Spleen (tissue), 11 donors: ENCODE measurements around the gene PYROXD2. TPM values are rescaled to one million over a fixed set of nuclear protein-coding genes. Genes with fewer than 3 reads are reported as not detected.
A peak's percentile ranks its signal among the peaks of the same experiment; 100 is the strongest.

Experiments used
- DNase-seq: peaks from one replicate; pipeline ENCODE4 v3.0.0-alpha.2; 2020
- H3K27ac ChIP-seq, 8 donors: fragments of 200-600 bp; sonication (generic) in 7 of 8; 1 replicate in 4 of 8; 2 replicates in 4 of 8; pipeline versions ENCODE4 v1.5.0 to v1.8.0; 2016 to 2021; ENCODE audit warnings: inconsistent platforms in 4 of 8, mild to moderate bottlenecking in 4 of 8, moderate library complexity in 1 of 8
- H3K27me3 ChIP-seq, 7 donors: fragments of 200-600 bp; sonication (generic) in 6 of 7; replicated peaks in 1 of 7; 1 replicate in 4 of 7; 2 replicates in 3 of 7; pipeline versions ENCODE4 v1.5.0 to v1.8.0; 2016 to 2021; ENCODE audit warnings: inconsistent platforms in 3 of 7, mild to moderate bottlenecking in 1 of 7
- H3K36me3 ChIP-seq, 6 donors: fragments of 200-600 bp; sonication (generic) in 5 of 6; 1 replicate in 4 of 6; 2 replicates in 2 of 6; pipeline versions ENCODE4 v1.5.0 to v1.8.0; 2016 to 2021; ENCODE audit warnings: inconsistent platforms in 2 of 6
- H3K4me1 ChIP-seq, 6 donors: fragments of 200-600 bp; sonication (generic) in 5 of 6; 1 replicate in 3 of 6; 2 replicates in 3 of 6; pipeline versions ENCODE4 v1.5.0 to v1.8.0; 2016 to 2021; ENCODE audit warnings: inconsistent platforms in 3 of 6
- H3K4me3 ChIP-seq, 8 donors: fragments of 200-600 bp; sonication (generic) in 7 of 8; 1 replicate in 4 of 8; 2 replicates in 4 of 8; pipeline versions ENCODE4 v1.5.0 to v1.8.0; 2016 to 2021; ENCODE audit warnings: inconsistent platforms in 4 of 8, mild to moderate bottlenecking in 4 of 8, moderate library complexity in 2 of 8
- H3K9me3 ChIP-seq, 8 donors: fragments of 200-600 bp; sonication (generic) in 7 of 8; 1 replicate in 4 of 8; 2 replicates in 4 of 8; pipeline versions ENCODE4 v1.5.0 to v1.8.0; 2016 to 2021; ENCODE audit warnings: inconsistent platforms in 4 of 8
- POLR2A ChIP-seq, 3 donors: fragments of 450-650 bp; IDR thresholded peaks; one replicate each; pipeline ENCODE4 v1.5.1; 2017; ENCODE audit warnings: antibody characterized with exemption in 3 of 3, mild to moderate bottlenecking in 1 of 3
- POLR2AphosphoS5 ChIP-seq, 3 donors: sonication (generic); formaldehyde crosslinking; IDR thresholded peaks; one replicate each; pipeline ENCODE4 v1.5.1; 2017; ENCODE audit warnings: antibody characterized with exemption in 3 of 3
- WGBS, 5 donors: extraction: QIAGEN DNeasy Blood & Tissue Kit in 3 of 5; methylation state at CpG; one replicate each; pipeline versions ENCODE4 v1.1.5 to v1.1.7; 2013 to 2018; 5-methylcytosine and 5-hydroxymethylcytosine counted together
- intact Hi-C: fragments of 100-400 bp; cut with DNase I; formaldehyde crosslinking; loops from one replicate; pipeline ENCODE4 v1.15.0; 2023; ENCODE audit warnings: low total_unique reads
- polyA plus RNA-seq, 3 donors: library from polyadenylated mRNA; stranded (reverse); fragments of 200-250 nt; gene quantifications; one replicate each; pipeline ENCODE4 v1.2.1, GENCODE V29; 2013
- total RNA-seq, 7 donors: library from RNA; depleted of rRNA in 3 of 7; stranded (reverse); fragments of >200 nt in 3 of 7; fragmentation: NEBNext Ultra II Directional in 4 of 7; extraction: Animal tissue kit (Norgen Biotek cat#: 25700) in 4 of 7; gene quantifications; one replicate each; pipeline versions ENCODE4 v1.1.0 to v1.2.1, GENCODE V29; 2016 to 2021
- TF ChIP-seq, protein P1 (sequence below), 11 experiments: fragments of 200-600 bp in 7 of 11; fragments of 450-650 bp in 4 of 11; sonication (generic) in 4 of 11; IDR thresholded peaks in 8 of 11; conservative IDR thresholded peaks in 3 of 11; 1 replicate in 7 of 11; 2 replicates in 4 of 11; pipeline versions ENCODE4 v1.4.0 to v1.8.0; 2016 to 2021; ENCODE audit warnings: antibody characterized with exemption in 11 of 11, inconsistent platforms in 4 of 11, mild to moderate bottlenecking in 1 of 11
- donor health status: healthy with polysubstance abuse.
- donor health status: DM: no; HTN: no; CAD: no; lungs with moderate emphysema.
- donor health status: DM: no; HTN: no; CAD: no.
- donor health status: Bipolar disorder and iron deficiency.
- donor health status: healthy.
- donor health status: DM: no; HTN: no; CAD: no.
- donor health status: DM: yes; HTN: yes; CAD: no.

PYROXD2 gene
- total and polyA plus RNA-seq, 10 donors: 4.7 to 26.0 (median 11.6) TPM

DNA sequence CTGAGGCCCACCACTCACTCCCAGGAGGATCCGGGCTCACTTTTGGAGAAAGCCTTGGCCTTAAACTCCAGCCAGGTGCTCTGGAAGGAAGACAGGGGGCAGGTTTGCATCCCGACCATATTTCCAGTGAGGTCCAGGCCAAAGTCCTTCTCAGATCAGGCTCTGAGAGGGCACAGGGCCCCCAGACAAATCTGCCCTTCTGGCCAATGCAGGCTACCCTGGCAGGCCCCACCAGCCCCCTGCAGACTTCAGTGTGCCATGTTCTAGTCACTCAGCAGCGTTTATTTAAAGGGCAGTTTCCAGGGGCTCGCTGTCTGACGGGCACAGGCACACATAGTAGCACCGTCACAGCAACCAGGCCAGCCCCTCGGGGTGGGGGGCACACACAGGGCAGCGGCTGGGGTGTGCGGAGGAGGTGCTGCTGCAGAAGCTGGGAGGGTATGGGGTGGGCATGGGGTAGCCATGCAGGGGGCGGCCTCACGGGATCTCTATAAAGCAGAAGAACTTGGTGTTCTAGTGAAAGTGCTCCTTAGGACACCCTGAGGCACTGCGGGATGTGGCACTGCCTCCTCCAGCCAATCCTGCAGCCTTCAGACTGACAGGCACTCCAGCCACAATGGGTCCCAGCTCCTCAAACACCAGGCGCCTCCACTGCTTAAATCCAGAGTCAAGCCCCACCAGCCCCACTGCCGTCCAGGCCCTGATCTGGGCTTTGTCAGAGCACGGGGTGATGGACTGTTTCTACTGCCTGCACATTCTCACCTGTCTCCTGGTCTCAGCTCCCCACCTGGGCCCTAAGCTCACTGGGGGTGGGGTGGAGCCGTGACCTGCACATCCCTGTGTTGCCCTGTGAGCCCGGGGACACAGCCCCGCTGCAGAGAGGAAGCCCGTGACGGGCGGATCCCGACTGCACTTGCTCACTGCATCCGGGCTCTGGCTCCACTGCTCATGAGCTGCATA lies 9.6 kb upstream of the PYROXD2 start:
- no peak overlapping the region for H3K27ac ChIP-seq
- H3K27me3 ChIP-seq: no peaks in the 10 kb centered on the region
- intact Hi-C loops: no loop called here
- H3K4me3 ChIP-seq: no peak overlapping the region
- WGBS, 5 donors: 90 to 97% (median 95%) methylated on average over 21 to 23 of the region's 23 CpGs
- TF ChIP-seq POLR2A (IDR thresholded peaks at IDR 0.05) (no peak), POLR2AphosphoS5 (IDR thresholded peaks at IDR 0.05) (peak in 1 of 3 donors; percentile 36)
- TF ChIP-seq, protein P1, sequence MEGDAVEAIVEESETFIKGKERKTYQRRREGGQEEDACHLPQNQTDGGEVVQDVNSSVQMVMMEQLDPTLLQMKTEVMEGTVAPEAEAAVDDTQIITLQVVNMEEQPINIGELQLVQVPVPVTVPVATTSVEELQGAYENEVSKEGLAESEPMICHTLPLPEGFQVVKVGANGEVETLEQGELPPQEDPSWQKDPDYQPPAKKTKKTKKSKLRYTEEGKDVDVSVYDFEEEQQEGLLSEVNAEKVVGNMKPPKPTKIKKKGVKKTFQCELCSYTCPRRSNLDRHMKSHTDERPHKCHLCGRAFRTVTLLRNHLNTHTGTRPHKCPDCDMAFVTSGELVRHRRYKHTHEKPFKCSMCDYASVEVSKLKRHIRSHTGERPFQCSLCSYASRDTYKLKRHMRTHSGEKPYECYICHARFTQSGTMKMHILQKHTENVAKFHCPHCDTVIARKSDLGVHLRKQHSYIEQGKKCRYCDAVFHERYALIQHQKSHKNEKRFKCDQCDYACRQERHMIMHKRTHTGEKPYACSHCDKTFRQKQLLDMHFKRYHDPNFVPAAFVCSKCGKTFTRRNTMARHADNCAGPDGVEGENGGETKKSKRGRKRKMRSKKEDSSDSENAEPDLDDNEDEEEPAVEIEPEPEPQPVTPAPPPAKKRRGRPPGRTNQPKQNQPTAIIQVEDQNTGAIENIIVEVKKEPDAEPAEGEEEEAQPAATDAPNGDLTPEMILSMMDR (IDR thresholded peaks at IDR 0.05 in 8 of 11, conservative IDR thresholded peaks at IDR 0.05 in 3 of 11): no peak
- no peaks in the 10 kb centered on the region for H3K9me3 ChIP-seq
- peaks cover 5 to 100% (median 85%) of the 10 kb centered on the region in 6 donors for H3K36me3 ChIP-seq
- H3K4me1 ChIP-seq: no peaks in the 10 kb centered on the region
- no peak for DNase-seq

DNA sequence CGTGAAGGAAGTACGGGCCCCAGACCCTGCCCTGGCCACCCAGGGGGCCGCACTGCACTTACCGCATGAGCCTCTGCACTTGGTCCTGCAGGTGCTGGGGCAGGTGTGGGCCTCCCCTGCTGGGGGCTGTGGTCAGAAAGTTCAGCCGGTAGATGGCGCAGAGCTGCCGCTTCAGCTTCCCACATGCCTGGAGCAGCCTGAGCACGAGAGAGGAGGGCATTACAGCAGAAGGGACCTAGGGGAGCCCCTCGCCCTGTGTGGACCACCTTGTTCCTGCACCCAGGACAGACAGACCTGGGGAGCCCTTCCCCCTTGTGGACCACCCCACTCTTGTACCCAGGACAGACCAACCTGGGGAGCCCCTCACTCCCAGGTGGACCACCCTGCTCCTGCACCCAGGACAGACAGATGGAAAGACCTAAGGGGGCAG lies 8.7 kb upstream of the PYROXD2 start:
- no peak for DNase-seq
- intact Hi-C loops: no loop called here

DNA sequence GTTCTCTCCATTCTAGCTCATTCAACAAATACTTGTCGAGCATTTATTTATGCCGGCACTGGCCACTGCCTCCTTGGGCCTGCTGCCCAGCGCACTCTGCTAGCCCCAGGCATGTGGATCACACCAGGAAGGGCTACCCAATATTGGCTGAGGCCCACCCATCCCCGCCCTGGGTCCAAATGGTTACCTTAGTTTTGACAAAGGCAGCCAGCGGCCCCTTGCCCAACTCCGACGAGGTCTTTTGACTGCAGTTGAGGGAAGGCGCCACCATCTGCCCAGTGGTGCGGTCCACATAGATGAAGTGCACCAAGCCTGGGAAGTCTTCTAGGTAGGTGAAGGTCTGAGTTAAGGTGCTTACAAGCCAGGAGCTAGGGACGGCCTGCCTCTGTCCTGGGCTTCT lies 7.2 kb upstream of the PYROXD2 start:
- Histone ChIP-seq H3K4me1 (no peaks in the 10 kb centered on the region), H3K4me3 (no peak overlapping the region), H3K9me3 (no peaks in the 10 kb centered on the region), H3K27me3 (no peaks in the 10 kb centered on the region), H3K27ac (no peak overlapping the region), H3K36me3 (peaks cover 0 to 100% (median 85%) of the 10 kb centered on the region in 6 donors)
- TF ChIP-seq, protein P1 (IDR thresholded peaks at IDR 0.05 in 8 of 11, conservative IDR thresholded peaks at IDR 0.05 in 3 of 11): no peak
- no peak for TF ChIP-seq POLR2A (IDR thresholded peaks at IDR 0.05)
- TF ChIP-seq POLR2AphosphoS5 (IDR thresholded peaks at IDR 0.05): no peak
- DNase-seq: no peak
- WGBS, 5 donors: 91 to 97% (median 96%) methylated on average over 9 to 10 of the region's 10 CpGs
- intact Hi-C loops: no loop called here

More for the DNA sequence above, 8.7 kb upstream of the PYROXD2 start:
- no peak overlapping the region for H3K4me3 ChIP-seq
- no peaks in the 10 kb centered on the region for H3K4me1 ChIP-seq
- H3K27me3 ChIP-seq: no peaks in the 10 kb centered on the region
- no peak for TF ChIP-seq POLR2A (IDR thresholded peaks at IDR 0.05)
- peak in 1 of 3 donors; percentile 63 for TF ChIP-seq POLR2AphosphoS5 (IDR thresholded peaks at IDR 0.05)
- 86 to 93% (median 91%) methylated on average over 6 to 9 of the region's 9 CpGs for WGBS, 5 donors
- no peaks in the 10 kb centered on the region for H3K9me3 ChIP-seq
- H3K27ac ChIP-seq: no peak overlapping the region
- peaks cover 0 to 100% (median 85%) of the 10 kb centered on the region in 6 donors for H3K36me3 ChIP-seq

DNA sequence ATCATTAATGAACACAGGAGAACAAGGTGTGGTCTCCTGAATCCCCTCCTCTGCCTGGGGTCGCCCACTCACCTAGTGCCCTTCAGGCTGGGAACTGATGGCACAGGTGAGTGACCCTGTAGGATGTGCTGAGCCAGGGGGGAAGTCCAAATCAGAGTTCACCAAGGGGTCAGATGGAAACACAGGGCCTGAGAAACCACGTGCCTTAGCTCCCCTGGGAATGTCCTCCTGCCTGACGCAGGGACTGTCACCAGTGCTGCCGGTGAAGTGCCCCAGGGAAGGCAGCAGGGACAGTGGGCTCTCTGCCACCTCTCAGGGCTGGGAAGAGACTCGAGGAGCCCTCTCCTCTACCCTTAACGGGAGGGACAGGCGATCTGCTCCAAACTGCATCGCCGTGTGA lies 5.8 kb upstream of the PYROXD2 start:
- no peak for DNase-seq
- Histone ChIP-seq H3K4me1 (peaks cover 0 to 4% (median 2%) of the 10 kb centered on the region in 6 donors), H3K27ac (no peak overlapping the region), H3K4me3 (no peak overlapping the region), H3K9me3 (no peaks in the 10 kb centered on the region), H3K27me3 (no peaks in the 10 kb centered on the region), H3K36me3 (peaks cover 0 to 100% (median 87%) of the 10 kb centered on the region in 6 donors)
- WGBS, 5 donors: 86 to 91% (median 88%) methylated on average over 9 of the region's 9 CpGs
- TF ChIP-seq POLR2A (IDR thresholded peaks at IDR 0.05): no peak
- peak in 1 of 3 donors; percentile 32 for TF ChIP-seq POLR2AphosphoS5 (IDR thresholded peaks at IDR 0.05)
- intact Hi-C loops: no loop called here
